H9 (cell line): Measurements from ENCODE around the gene SEMA5A. TPM values are rescaled to one million over a fixed set of nuclear protein-coding genes. Genes with fewer than 3 reads are reported as not detected.

Experiments
- DNase-seq: peaks from one replicate; pipeline ENCODE4 v3.0.0-alpha.2; 2017
- H2AFZ ChIP-seq: one replicate; pipeline ENCODE4 v1.6.1; 2013; ENCODE audit warnings: mild to moderate bottlenecking, low read length, control low read depth, moderate library complexity
- H2AK5ac ChIP-seq: 2 replicates; pipeline ENCODE4 v1.6.1; 2013; ENCODE audit warnings: low read length, control low read depth, mixed read lengths; ENCODE audit not compliant: insufficient read length
- H2BK120ac ChIP-seq: one replicate; pipeline ENCODE4 v1.6.1; 2013; ENCODE audit warnings: low read depth, mild to moderate bottlenecking, low read length, control low read depth, inconsistent platforms; ENCODE audit not compliant: poor library complexity, severe bottlenecking
- H2BK12ac ChIP-seq: 2 replicates; pipeline ENCODE4 v1.6.1; 2013; ENCODE audit warnings: low read length, control low read depth, mixed read lengths, low read depth; ENCODE audit not compliant: insufficient read length
- H2BK15ac ChIP-seq: 2 replicates; pipeline ENCODE4 v1.6.1; 2013; ENCODE audit warnings: low read depth, low read length, control low read depth
- H2BK20ac ChIP-seq: one replicate; pipeline ENCODE4 v1.6.1; 2013; ENCODE audit warnings: low read depth, mild to moderate bottlenecking, low read length, control low read depth, inconsistent platforms; ENCODE audit not compliant: poor library complexity, severe bottlenecking
- H2BK5ac ChIP-seq: 2 replicates; pipeline ENCODE4 v1.6.1; 2013; ENCODE audit warnings: low read length, control low read depth, mixed read lengths; ENCODE audit not compliant: insufficient read length
- H3K14ac ChIP-seq: 2 replicates; pipeline ENCODE4 v1.6.1; 2013; ENCODE audit warnings: low read length, control low read depth; ENCODE audit not compliant: insufficient read depth
- H3K18ac ChIP-seq: 2 replicates; pipeline ENCODE4 v1.6.1; 2013; ENCODE audit warnings: low read depth, mild to moderate bottlenecking, mixed read lengths, low read length, control low read depth; ENCODE audit not compliant: insufficient read length
- H3K23ac ChIP-seq: 2 replicates; pipeline ENCODE4 v1.6.1; 2013; ENCODE audit warnings: low read length, control low read depth, mixed read lengths, low read depth; ENCODE audit not compliant: insufficient read length
- H3K23me2 ChIP-seq: 2 replicates; pipeline ENCODE4 v1.6.1; 2013; ENCODE audit warnings: low read depth, mild to moderate bottlenecking, mixed read lengths, low read length, control low read depth; ENCODE audit not compliant: insufficient read length, poor library complexity, severe bottlenecking
- H3K27ac ChIP-seq: 2 replicates; pipeline ENCODE4 v1.5.1; 2013; ENCODE audit warnings: low read length, control low read depth, mixed read lengths, low read depth; ENCODE audit not compliant: insufficient read length
- H3K27me3 ChIP-seq: 2 replicates; pipeline ENCODE4 v1.6.1; 2013; ENCODE audit warnings: low read length, control low read depth, inconsistent platforms; ENCODE audit not compliant: insufficient read depth
- H3K4ac ChIP-seq: 2 replicates; pipeline ENCODE4 v1.6.1; 2013; ENCODE audit warnings: low read depth, mild to moderate bottlenecking, control low read depth, inconsistent platforms, low read length, moderate library complexity
- H3K4me1 ChIP-seq: 2 replicates; pipeline ENCODE4 v1.6.1; 2013; ENCODE audit warnings: low read length, control low read depth, inconsistent platforms; ENCODE audit not compliant: insufficient read depth
- H3K4me2 ChIP-seq: 2 replicates; pipeline ENCODE4 v1.6.1; 2013; ENCODE audit warnings: low read length, control low read depth, mixed read lengths; ENCODE audit not compliant: insufficient read length, insufficient read depth
- H3K56ac ChIP-seq: 2 replicates; pipeline ENCODE4 v1.6.1; 2013; ENCODE audit warnings: low read depth, mild to moderate bottlenecking, mixed read lengths, low read length, control low read depth; ENCODE audit not compliant: insufficient read length
- H3K79me1 ChIP-seq: 2 replicates; pipeline ENCODE4 v1.6.1; 2013; ENCODE audit warnings: low read depth, mild to moderate bottlenecking, moderate library complexity, low read length, control low read depth, inconsistent platforms; ENCODE audit not compliant: insufficient read depth, poor library complexity, severe bottlenecking
- H3K79me2 ChIP-seq: 2 replicates; pipeline ENCODE4 v1.6.1; 2013; ENCODE audit warnings: low read length, control low read depth, inconsistent platforms; ENCODE audit not compliant: insufficient read depth
- H3K9ac ChIP-seq: 2 replicates; pipeline ENCODE4 v1.6.1; 2013; ENCODE audit warnings: low read length, control low read depth, mixed read lengths; ENCODE audit not compliant: insufficient read length; ENCODE audit errors: extremely low read depth
- H3K9me3 ChIP-seq: one replicate; pipeline ENCODE4 v1.6.1; 2013; ENCODE audit warnings: low read depth, low read length, inconsistent platforms; ENCODE audit not compliant: control insufficient read depth
- H3T11ph ChIP-seq: one replicate; pipeline ENCODE4 v1.6.1; 2013; ENCODE audit warnings: mild to moderate bottlenecking, low read length, control low read depth, inconsistent platforms
- H4K20me1 ChIP-seq: one replicate; pipeline ENCODE4 v1.6.1; 2013; ENCODE audit not compliant: control insufficient read depth, insufficient read length, insufficient read depth
- H4K5ac ChIP-seq: 2 replicates; pipeline ENCODE4 v1.6.1; 2013; ENCODE audit warnings: low read depth, mild to moderate bottlenecking, mixed read lengths, low read length, control low read depth; ENCODE audit not compliant: insufficient read length
- H4K8ac ChIP-seq: replicated peaks from 2 replicates; pipeline ENCODE4 v1.6.1; 2013; ENCODE audit warnings: low read length, control low read depth, mixed read lengths, low read depth; ENCODE audit not compliant: insufficient read length
- H4K91ac ChIP-seq: 2 replicates; pipeline ENCODE4 v1.6.1; 2013; ENCODE audit warnings: low read depth, mild to moderate bottlenecking, moderate library complexity, mixed read lengths, low read length, control low read depth; ENCODE audit not compliant: insufficient read length
- H3K27ac Mint-ChIP-seq, 3 experiments: 2 replicates in 2 of 3; 3 replicates in 1 of 3; pipeline ENCODE4 v1.8.0; 2020 to 2021; ENCODE audit warnings: mixed read lengths in 3 of 3, mild to moderate bottlenecking in 1 of 3, moderate library complexity in 1 of 3
- H3K27me3 Mint-ChIP-seq: 2 replicates; pipeline ENCODE4 v1.8.0; 2021; ENCODE audit warnings: low read depth, mild to moderate bottlenecking, moderate library complexity, mixed read lengths
- H3K36me3 Mint-ChIP-seq, 3 experiments: 2 replicates in 2 of 3; 3 replicates in 1 of 3; pipeline ENCODE4 v1.8.0; 2020 to 2021; ENCODE audit warnings: low read depth in 3 of 3, mixed read lengths in 3 of 3; ENCODE audit not compliant: insufficient read depth in 1 of 3
- H3K4me1 Mint-ChIP-seq, 2 experiments: 2 replicates each; pipeline ENCODE4 v1.8.0; 2020; ENCODE audit warnings: mixed read lengths in 2 of 2
- H3K4me3 Mint-ChIP-seq, 2 experiments: 2 replicates in 1 of 2; 3 replicates in 1 of 2; pipeline ENCODE4 v1.8.0; 2020 to 2021; ENCODE audit warnings: mild to moderate bottlenecking in 2 of 2, mixed read lengths in 2 of 2, moderate library complexity in 1 of 2
- H3K9me3 Mint-ChIP-seq, 2 experiments: 2 replicates in 1 of 2; 3 replicates in 1 of 2; pipeline ENCODE4 v1.8.0; 2020; ENCODE audit warnings: mild to moderate bottlenecking in 2 of 2, mixed read lengths in 2 of 2, moderate library complexity in 1 of 2
- WGBS: extraction: QIAGEN DNeasy Blood & Tissue Kit; methylation state at CpG from one replicate; pipeline ENCODE4 v1.1.7; 2013; ENCODE audit warnings: missing lambda C conversion rate, low lambda C conversion rate, mixed read lengths; ENCODE audit not compliant: insufficient read length; ENCODE audit errors: extremely low coverage; 5-methylcytosine and 5-hydroxymethylcytosine counted together
- total RNA-seq: library from RNA; stranded (reverse); gene quantifications from 2 replicates; pipeline ENCODE4 v1.2.1, GENCODE V29; 2021
- TF ChIP-seq, protein P1 (sequence below): fragments of 200-600 bp; sonication (generic); conservative IDR thresholded peaks from 3 replicates; pipeline ENCODE4 v1.8.0; 2021; ENCODE audit warnings: antibody characterized with exemption, mild to moderate bottlenecking

Gene SEMA5A
- total RNA-seq, 1 experiment from 2014 or later, result 4.3 TPM

DNA sequence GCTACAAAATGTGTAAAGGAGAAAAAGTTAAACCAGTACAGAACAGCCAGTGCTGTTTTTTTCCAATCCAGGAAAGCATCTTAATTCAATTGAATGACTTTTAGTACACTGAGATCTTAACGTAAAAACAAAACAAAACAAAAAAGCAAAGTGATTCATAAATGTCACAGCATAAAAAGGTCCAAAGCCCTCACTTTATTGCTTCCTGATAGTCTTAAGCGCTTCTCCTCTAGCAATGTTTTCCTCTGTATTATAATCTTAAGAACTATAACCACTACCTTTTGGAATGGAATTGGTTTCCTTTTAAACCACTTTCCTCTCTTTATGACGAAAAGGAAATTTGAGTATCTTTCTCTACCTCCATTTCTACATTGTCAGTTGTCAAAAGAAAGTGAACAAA is 91.4 kb downstream of the SEMA5A start:
- peaks cover 33 to 35% of the 10 kb centered on the region in 2 experiments for H3K4me1 Mint-ChIP-seq
- H3K9ac ChIP-seq, result no peak overlapping the region
- no peak overlapping the region for H2BK120ac ChIP-seq
- H4K91ac ChIP-seq, result no peak overlapping the region
- H4K20me1 ChIP-seq, result no peaks in the 10 kb centered on the region
- peaks cover 7% of the 10 kb centered on the region; the same call in 1 of the 2 replicates for H3K4me1 ChIP-seq
- H3K23ac ChIP-seq, result no peak overlapping the region
- H2BK12ac ChIP-seq, result no peak overlapping the region
- H3K18ac ChIP-seq, result no peak overlapping the region
- no peak overlapping the region for H2BK5ac ChIP-seq
- H4K8ac ChIP-seq, result no peak overlapping the region
- no peaks in the 10 kb centered on the region for H3K9me3 ChIP-seq
- H3K14ac ChIP-seq, result no peak overlapping the region
- no peak overlapping the region for H2BK15ac ChIP-seq
- no peak overlapping the region for H2AFZ ChIP-seq
- peaks cover 0 to 13% (median 3%) of the 10 kb centered on the region in 3 experiments; a peak in 5 of 7 replicates for H3K36me3 Mint-ChIP-seq
- no peak overlapping the region for H4K5ac ChIP-seq
- no peak overlapping the region for H3K4ac ChIP-seq
- no peaks in the 10 kb centered on the region for H3K23me2 ChIP-seq
- no peak overlapping the region for H3K4me3 Mint-ChIP-seq
- no peak overlapping the region for H3K4me2 ChIP-seq
- no peak overlapping the region for H2AK5ac ChIP-seq
- H2BK20ac ChIP-seq, result no peak overlapping the region
- H3T11ph ChIP-seq, result no peak overlapping the region
- no peak overlapping the region for H3K56ac ChIP-seq
- no peaks in the 10 kb centered on the region for H3K27me3 ChIP-seq
- WGBS, result no CpG with 5 or more reads among the region's 3 CpGs
- no peaks in the 10 kb centered on the region; the same call in 1 of the 2 replicates for H3K27me3 Mint-ChIP-seq
- TF ChIP-seq, protein P1, sequence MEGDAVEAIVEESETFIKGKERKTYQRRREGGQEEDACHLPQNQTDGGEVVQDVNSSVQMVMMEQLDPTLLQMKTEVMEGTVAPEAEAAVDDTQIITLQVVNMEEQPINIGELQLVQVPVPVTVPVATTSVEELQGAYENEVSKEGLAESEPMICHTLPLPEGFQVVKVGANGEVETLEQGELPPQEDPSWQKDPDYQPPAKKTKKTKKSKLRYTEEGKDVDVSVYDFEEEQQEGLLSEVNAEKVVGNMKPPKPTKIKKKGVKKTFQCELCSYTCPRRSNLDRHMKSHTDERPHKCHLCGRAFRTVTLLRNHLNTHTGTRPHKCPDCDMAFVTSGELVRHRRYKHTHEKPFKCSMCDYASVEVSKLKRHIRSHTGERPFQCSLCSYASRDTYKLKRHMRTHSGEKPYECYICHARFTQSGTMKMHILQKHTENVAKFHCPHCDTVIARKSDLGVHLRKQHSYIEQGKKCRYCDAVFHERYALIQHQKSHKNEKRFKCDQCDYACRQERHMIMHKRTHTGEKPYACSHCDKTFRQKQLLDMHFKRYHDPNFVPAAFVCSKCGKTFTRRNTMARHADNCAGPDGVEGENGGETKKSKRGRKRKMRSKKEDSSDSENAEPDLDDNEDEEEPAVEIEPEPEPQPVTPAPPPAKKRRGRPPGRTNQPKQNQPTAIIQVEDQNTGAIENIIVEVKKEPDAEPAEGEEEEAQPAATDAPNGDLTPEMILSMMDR, result no peak
- H3K79me1 ChIP-seq, result no peaks in the 10 kb centered on the region
- no peak for DNase-seq
- H3K27ac ChIP-seq, result no peak overlapping the region
- H3K27ac Mint-ChIP-seq, result no peak overlapping the region
- H3K9me3 Mint-ChIP-seq, result peaks cover 3 to 8% of the 10 kb centered on the region in 2 experiments; a peak in 3 of 5 replicates
- no peaks in the 10 kb centered on the region for H3K79me2 ChIP-seq
